AG04450 (cell line): ENCODE results near the gene C2CD4D. TPM values are rescaled to one million over a fixed set of nuclear protein-coding genes. Genes with fewer than 3 reads are reported as not detected.

Experiments used
- CTCF ChIA-PET: fragments of 300-600, 350-600 bp; formaldehyde crosslinking; extraction: SDS; loops from one replicate; lab custom pipeline; 2022; ENCODE audit warnings: antibody characterized with exemption, inconsistent platforms; lab: Charles Lee
- POLR2A ChIA-PET: fragments of 350-600 bp; formaldehyde crosslinking; extraction: SDS; loops from one replicate; lab custom pipeline; 2021; ENCODE audit warnings: antibody characterized with exemption, inconsistent platforms; lab: Yijun Ruan, JAX
- DNase-seq: peaks from one replicate; pipeline ENCODE4 v3.0.0-alpha.2; 2011; ENCODE audit warnings: low read depth, low spot score
- H3K27ac ChIP-seq: one replicate; pipeline ENCODE4 v1.5.1; 2012; ENCODE audit warnings: low read depth, low read length, control low read depth
- H3K27me3 ChIP-seq: one replicate; pipeline ENCODE4 v1.6.0; 2012; ENCODE audit warnings: low read length; ENCODE audit not compliant: control insufficient read depth, insufficient read depth
- H3K4me3 ChIP-seq: 2 replicates; pipeline ENCODE4 v1.5.1; 2011; ENCODE audit warnings: mild to moderate bottlenecking, low read depth, low read length, control low read depth
- H3K9me3 ChIP-seq: 2 replicates; pipeline ENCODE4 v1.5.1; 2012; ENCODE audit warnings: low read length; ENCODE audit not compliant: control insufficient read depth, insufficient read depth
- polyA plus RNA-seq: library from polyadenylated mRNA; depleted of rRNA; stranded (reverse); fragments of >200 nt; gene quantifications from 2 replicates; pipeline ENCODE4 v1.2.3, GENCODE V29; 2011
- TF ChIP-seq, protein P1 (sequence below): IDR thresholded peaks from 2 replicates; pipeline ENCODE4 v1.5.1; 2011; ENCODE audit warnings: low read depth, low read length, control low read depth, inconsistent platforms

C2CD4D gene
- polyA plus RNA-seq, 1 experiment = not detected

GRCh38 chr1:151862604-151863003 lies 23.0 kb upstream of the C2CD4D start:
- no peak for DNase-seq
- POLR2A ChIA-PET = no interaction called here

GRCh38 chr1:151860504-151861187 lies 21.0 kb upstream of the C2CD4D start:
- DNase-seq = no peak
- ChIA-PET CTCF (no interaction called here), POLR2A (no interaction called here)
- no peak overlapping the region for H3K27ac ChIP-seq
- H3K4me3 ChIP-seq = no peak overlapping the region
- peaks cover 39% of the 10 kb centered on the region for H3K27me3 ChIP-seq
- H3K9me3 ChIP-seq = no peaks in the 10 kb centered on the region
- TF ChIP-seq, protein P1, sequence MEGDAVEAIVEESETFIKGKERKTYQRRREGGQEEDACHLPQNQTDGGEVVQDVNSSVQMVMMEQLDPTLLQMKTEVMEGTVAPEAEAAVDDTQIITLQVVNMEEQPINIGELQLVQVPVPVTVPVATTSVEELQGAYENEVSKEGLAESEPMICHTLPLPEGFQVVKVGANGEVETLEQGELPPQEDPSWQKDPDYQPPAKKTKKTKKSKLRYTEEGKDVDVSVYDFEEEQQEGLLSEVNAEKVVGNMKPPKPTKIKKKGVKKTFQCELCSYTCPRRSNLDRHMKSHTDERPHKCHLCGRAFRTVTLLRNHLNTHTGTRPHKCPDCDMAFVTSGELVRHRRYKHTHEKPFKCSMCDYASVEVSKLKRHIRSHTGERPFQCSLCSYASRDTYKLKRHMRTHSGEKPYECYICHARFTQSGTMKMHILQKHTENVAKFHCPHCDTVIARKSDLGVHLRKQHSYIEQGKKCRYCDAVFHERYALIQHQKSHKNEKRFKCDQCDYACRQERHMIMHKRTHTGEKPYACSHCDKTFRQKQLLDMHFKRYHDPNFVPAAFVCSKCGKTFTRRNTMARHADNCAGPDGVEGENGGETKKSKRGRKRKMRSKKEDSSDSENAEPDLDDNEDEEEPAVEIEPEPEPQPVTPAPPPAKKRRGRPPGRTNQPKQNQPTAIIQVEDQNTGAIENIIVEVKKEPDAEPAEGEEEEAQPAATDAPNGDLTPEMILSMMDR = no peak

More at GRCh38 chr1:151862604-151863003, 23.0 kb upstream of the C2CD4D start:
- TF ChIP-seq, protein P1 = no peak
- Histone ChIP-seq H3K27me3 (peaks cover 31% of the 10 kb centered on the region), H3K27ac (no peak overlapping the region), H3K9me3 (no peaks in the 10 kb centered on the region), H3K4me3 (no peak overlapping the region)
- CTCF ChIA-PET = no interaction called here

DNA sequence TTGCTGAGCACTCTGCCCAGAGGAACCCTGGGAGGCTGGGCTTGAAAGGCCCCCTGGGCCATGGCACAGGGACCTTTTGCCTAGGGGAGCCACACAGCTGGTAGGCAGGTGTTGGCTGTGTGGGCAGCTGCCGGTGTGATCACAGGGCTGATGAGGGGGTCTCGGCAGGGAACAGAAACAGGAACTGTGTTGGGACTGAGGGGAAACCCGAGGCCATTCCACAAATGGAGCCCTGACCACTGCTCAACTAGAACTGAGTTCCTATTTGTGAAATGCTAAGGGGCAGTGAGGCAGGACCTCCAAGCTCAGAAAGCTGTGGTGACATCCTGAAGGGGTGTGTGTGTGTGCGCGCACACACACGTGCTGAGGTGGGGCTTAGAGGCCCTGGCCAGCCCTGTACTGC lies 20.3 kb upstream of the C2CD4D start:
- no peaks in the 10 kb centered on the region for H3K9me3 ChIP-seq
- no peak overlapping the region for H3K4me3 ChIP-seq
- TF ChIP-seq, protein P1 = no peak
- peaks cover 36% of the 10 kb centered on the region for H3K27me3 ChIP-seq
- no peak for DNase-seq
- ChIA-PET POLR2A (no interaction called here), CTCF (no interaction called here)
- no peak overlapping the region for H3K27ac ChIP-seq

DNA sequence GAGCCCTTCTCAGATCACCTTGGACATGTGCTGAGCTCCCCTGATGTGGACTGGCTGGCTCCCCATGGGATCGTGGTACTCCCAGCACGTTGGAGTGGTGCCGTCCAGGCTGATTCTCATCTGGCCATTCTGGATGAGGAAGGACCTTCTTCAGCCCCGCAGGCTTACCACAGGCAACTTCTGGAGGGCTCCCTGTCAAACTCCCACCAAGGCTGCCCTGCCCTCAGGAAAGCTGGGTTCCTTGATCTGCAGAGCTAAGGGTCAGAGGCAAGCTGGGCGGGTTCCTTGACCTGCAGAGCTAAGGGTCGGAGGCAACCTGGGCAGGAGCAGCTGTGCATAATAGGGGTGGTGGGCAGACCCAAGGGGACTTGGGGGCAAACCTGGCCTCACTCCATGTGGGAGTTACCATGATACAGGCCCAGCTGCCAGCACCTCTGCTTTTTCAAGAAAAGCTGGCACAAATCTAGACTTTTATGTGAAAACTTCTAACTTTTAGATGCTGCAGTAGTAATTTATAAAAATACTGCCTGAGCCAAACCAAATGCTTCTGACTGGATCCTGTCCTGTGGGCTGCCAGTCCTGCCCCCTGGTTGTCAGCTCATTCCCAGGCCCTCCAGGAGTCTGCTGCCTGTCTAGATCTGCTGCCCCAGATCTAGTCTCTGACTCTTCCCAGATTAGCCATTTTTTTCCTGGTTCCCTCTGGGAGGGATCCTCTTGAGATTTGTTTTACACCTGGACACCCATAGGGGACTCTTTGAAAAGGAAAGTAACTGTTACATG lies 19.5 kb upstream of the C2CD4D start:
- no peak for DNase-seq
- no peak overlapping the region for H3K27ac ChIP-seq
- POLR2A ChIA-PET = no interaction called here
- no peak overlapping the region for H3K4me3 ChIP-seq
- CTCF ChIA-PET = interaction anchor here (1.1 to 1.3 kb wide), 2 partner anchors 11 to 13 kb away, joined by 4 read pairs; no protein-coding TSS in a partner anchor
- H3K27me3 ChIP-seq = peaks cover 33% of the 10 kb centered on the region
- TF ChIP-seq, protein P1 = 0 out of 2 replicates have a peak, but pooled peaks have one; percentile 2
- H3K9me3 ChIP-seq = no peaks in the 10 kb centered on the region
